ENCODE measurements around the gene HID1. TPM values are rescaled to one million over a fixed set of nuclear protein-coding genes. Genes with fewer than 3 reads are reported as not detected.

The HID1 gene
- total and polyA plus RNA-seq, 2 of the 4 experiments (the other 2 are of a cell fraction): 0.18 to 1.7 TPM

GRCh38 chr17:74977802-74978201 lies 5.2 kb upstream of the HID1 start:
- in situ Hi-C loops (cut with MboI; ENCODE audit: low sequenced_read_pairs) (no loop called here), intact Hi-C loops (cut with micrococcal nuclease) (no loop called here), dilution Hi-C loops (cut with HindIII; ENCODE audit: low sequenced_read_pairs, unreplicated experiment) (no loop called here)
- H3K18ac ChIP-seq (ENCODE audit: low read depth, low read length): no peak overlapping the region
- H3K9ac ChIP-seq (ENCODE audit: low read depth, low read length): no peak overlapping the region
- no peak overlapping the region for H3K56ac ChIP-seq (ENCODE audit: extremely low read depth, insufficient read depth, low read length)
- no peak overlapping the region for H3K4me2 ChIP-seq (ENCODE audit: low read depth, low read length)
- H2BK120ac ChIP-seq (ENCODE audit: low read depth, low read length): no peak overlapping the region
- H4K5ac ChIP-seq (ENCODE audit: low read depth, low read length): no peak overlapping the region
- no peak overlapping the region for H2AK5ac ChIP-seq (ENCODE audit: low read depth, low read length)
- H3K4ac ChIP-seq (ENCODE audit: low read depth, low read length): no peak overlapping the region
- no peak overlapping the region for H4K91ac ChIP-seq (ENCODE audit: insufficient read depth, low read depth, low read length)
- no peak overlapping the region for H3K23ac ChIP-seq (ENCODE audit: low read depth, low read length)
- ATAC-seq (ENCODE audit: low read depth) (no peak), DNase-seq (no peak)
- H4K20me1 ChIP-seq (ENCODE audit: insufficient read depth, low read length): no peaks in the 10 kb centered on the region
- no peaks in the 10 kb centered on the region for H3K36me3 ChIP-seq (ENCODE audit: control insufficient read depth, insufficient read depth, low read length)
- H3K4me3 ChIP-seq (ENCODE audit: insufficient read depth, low read depth, low read length): no peak overlapping the region
- no peaks in the 10 kb centered on the region for H3K9me3 ChIP-seq (ENCODE audit: control insufficient read depth, insufficient read depth, low read length)
- TF ChIP-seq SMC3 (IDR thresholded peaks at IDR 0.05; ENCODE audit: low read depth, low read length) (no peak), MXI1 (IDR thresholded peaks at IDR 0.05; ENCODE audit: borderline replicate concordance, low read depth, low read length) (no peak)
- H2AK9ac ChIP-seq (replicated peaks; ENCODE audit: low read depth, low read length, poor library complexity): no peak overlapping the region
- H3K79me1 ChIP-seq (ENCODE audit: low read depth in 1 of 2, low read length in 2 of 2): peaks cover 4 to 12% of the 10 kb centered on the region in 2 experiments; a peak in 3 of 4 replicates
- H2BK5ac ChIP-seq (ENCODE audit: low read depth, low read length, poor library complexity, severe bottlenecking): no peak overlapping the region
- ChIA-PET CTCF (interaction anchor here (0.7 kb wide), 1 partner anchor 10 kb away, joined by 3 read pairs; the partner anchor contains the start of gene CDR2L), POLR2A (ENCODE audit: unreplicated experiment) (no interaction called here)
- H2BK15ac ChIP-seq (ENCODE audit: low read depth, low read length): no peak overlapping the region
- peaks cover 5% of the 10 kb centered on the region for H3K9me1 ChIP-seq (ENCODE audit: insufficient read depth, low read length)
- H3K4me1 ChIP-seq (ENCODE audit: control insufficient read depth, insufficient read depth, low read length): peaks cover 10% of the 10 kb centered on the region
- no CpG with 5 or more reads among the region's 3 CpGs for WGBS, 2 experiments (ENCODE audit: extremely low coverage in 2 of 2, insufficient read length in 1 of 2)
- H2BK20ac ChIP-seq (ENCODE audit: low read depth, low read length): no peak overlapping the region
- no peak overlapping the region for H3K14ac ChIP-seq (replicated peaks; ENCODE audit: low read depth, low read length)
- no peak overlapping the region for H4K8ac ChIP-seq (ENCODE audit: low read depth in 2 of 2, low read length in 2 of 2)
- no TSS peak for BruUV-seq (replicated peaks)
- peaks cover 26% of the 10 kb centered on the region for H3K27me3 ChIP-seq (ENCODE audit: control insufficient read depth, insufficient read depth, low read length)
- H3K27ac ChIP-seq (ENCODE audit: insufficient read depth, low read length): no peak overlapping the region
- no peak overlapping the region for H2AFZ ChIP-seq (replicated peaks; ENCODE audit: low read length, poor library complexity)
